Hypothalamus (tissue), 51 donors: ENCODE results near the gene CDK5.
"Not testable (repeated sequence)": the region's sequence is repeated elsewhere in the genome, so short reads cannot be mapped to it uniquely, and the experiment has no call there.

Experiments used
- DNase-seq, 51 donors: peaks; one replicate each; lab custom pipeline; 2025; lab: John Stamatoyannopoulos, UW

CDK5 gene

DNA sequence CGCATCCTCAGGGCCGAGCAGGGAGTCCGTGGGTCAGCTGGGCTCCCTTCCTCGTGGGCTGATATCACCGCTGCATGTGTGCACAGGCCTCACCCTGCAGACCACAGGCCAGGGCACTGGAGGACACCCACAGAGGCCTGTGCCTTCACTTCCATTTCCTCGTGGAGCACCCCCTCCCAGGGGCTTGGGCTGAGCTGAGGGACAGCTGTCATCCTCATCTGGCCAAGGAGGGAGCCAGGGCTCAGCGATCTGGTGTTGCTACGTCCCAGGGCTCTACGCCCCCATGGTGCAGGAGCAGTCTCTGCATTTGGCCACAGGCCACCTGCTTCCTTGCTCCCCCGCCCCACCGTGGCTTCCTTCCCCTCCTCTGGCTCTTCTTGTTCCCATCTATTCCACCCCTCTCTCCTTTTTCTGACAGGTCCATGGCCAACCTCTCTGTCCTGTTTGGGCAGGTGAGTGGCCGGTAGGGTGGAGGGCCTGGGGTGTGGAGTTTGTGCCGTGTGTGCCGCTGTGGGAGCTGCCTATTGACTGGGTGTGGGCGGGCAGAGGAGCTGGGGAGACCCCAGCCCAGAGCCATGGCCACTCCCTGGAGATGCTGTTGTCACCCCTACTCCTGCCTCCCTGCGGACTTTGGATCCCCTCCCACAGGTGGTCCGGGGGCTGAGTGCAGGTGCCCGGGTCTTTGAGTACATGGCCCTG lies 17.7 kb downstream of the CDK5 start:
- no peak for DNase-seq

DNA sequence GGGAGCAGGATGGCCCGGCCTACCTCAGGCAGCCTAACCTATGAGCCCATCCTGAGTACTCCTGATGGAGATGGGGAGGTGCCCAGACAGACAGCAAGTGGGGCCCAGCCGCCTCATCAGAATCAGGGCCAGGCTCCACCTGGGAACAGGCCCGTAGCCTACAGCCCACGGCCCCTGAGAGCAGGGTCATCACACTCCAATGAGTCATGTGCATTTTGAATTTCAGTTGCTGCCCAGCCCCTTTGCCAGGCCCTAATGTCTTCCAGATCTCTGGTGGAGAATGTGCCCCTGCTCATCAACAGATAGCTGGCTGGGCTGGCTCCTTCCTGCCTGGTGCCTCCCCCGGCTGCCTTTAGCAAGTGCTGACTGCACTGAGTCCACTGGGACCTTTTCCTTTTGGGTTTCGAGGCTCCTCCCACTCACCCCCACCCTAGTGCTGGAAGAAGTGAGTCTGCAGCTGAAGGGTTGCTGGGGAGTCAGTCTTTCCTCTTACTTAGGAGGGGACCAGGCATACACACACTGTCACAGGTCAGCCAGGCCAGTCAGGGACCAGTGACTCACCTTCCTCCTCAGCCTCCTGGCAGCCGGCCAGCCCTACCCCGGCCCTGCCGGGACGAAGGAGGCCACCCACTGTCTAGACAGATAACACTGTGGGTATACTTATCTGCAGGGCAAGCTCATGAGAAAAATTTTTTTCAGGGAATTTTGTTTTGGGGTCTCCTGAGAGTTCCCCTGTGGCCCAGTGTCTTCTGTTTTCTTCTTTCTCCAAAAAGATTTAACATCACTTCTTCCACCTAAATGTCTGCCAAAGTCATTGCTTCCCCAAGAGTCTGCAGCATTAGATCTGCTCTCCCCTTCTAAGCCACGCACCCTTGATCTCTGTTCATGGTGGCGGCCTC lies 18.5 kb downstream of the CDK5 start:
- DNase-seq: peak in 2 of 51 donors; percentile 9 to 38

DNA sequence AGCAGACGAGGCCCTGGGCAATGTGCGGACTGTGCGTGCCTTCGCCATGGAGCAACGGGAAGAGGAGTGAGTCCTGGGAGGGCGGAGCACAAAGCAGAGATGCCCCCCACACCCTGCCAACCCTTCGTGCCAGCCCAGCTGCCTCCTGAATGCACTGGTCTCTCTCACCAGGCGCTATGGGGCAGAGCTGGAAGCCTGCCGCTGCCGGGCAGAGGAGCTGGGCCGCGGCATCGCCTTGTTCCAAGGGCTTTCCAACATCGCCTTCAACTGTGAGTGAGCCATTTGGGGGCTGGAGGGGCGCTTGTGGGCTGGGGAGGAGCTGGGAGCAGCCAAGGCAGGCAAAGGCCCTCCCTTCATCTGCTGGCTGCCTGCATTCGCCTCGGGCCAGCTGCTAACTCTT lies 21.8 kb downstream of the CDK5 start:
- no peak for DNase-seq

DNA sequence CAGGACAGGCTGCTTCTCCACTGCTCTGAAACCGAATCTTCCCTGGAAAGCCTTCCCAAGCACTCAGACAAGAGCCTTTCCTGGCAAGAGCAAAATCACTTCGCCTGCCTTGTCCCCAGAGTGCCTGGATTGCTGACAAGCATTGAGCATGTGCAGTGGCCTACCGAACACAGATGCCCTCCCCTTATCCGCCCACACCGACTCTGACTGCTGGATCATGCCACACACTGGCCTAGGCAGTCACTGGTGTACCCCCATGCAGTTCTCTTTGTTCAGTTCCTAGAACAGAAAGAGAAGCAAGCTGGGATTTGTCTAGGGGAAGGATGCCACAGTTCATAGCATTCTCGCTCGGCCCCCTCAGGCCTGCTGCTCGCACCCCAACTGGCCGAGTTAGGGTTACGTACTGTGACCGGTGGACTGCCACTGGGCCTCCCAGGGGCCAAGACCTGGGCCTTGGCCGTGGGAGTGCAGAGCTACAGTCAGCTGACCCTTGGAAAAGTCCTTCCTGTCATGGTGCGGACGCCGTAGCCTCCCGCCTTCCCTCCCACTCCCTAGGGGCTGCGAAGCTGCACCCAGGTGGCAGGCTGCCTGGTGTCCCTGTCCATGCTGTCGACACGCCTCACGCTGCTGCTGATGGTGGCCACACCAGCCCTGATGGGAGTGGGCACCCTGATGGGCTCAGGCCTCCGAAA lies 22.5 kb downstream of the CDK5 start:
- peak in 2 of 51 donors; percentile 36 to 48 for DNase-seq

DNA sequence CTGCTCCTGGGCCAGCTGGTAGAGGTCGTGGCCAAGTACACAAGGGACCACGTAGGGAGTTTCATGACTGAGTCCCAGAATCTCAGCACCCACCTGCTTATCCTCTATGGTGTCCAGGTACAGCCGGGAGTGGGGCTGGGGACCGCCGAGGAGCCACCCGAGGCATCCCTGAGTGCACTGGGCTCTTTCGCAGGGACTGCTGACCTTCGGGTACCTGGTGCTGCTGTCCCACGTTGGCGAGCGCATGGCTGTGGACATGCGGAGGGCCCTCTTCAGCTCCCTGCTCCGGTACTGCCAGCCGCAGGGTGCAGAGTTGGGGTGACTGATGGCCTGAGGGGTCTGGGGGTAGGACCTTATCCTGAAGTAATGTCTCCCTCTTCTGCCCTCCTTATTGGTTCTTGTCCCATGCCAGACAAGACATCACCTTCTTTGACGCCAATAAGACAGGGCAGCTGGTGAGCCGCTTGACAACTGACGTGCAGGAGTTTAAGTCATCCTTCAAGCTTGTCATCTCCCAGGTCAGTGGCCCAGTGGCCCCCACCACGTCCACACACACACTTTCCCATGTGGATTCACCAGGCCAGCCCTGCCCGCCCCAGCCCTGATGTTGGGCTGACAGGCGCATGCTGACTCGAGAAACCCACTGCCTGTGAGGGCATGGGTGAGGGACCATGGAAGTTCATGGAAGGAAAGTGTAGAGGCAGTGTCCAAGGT lies 23.2 kb downstream of the CDK5 start:
- no peak for DNase-seq

DNA sequence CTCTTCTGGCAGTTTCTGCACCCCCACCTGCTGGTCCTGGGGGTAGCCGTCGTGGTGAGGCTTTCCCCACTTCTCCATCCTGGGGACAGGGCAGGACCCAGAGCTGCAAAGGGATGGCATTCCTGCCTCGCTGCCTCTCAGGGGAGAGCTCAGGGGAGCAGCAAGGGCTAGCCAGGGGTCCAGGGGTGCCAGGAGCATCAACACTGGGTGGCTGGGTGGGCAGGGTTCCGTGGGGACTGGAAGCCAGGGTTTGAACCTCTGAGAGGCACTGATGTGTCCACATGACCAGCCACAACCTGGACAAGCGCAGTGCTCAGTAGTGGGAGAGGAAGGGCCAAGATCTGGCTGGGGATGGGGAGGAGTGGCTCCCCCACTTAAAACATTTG lies 23.8 kb downstream of the CDK5 start:
- no peak for DNase-seq

DNA sequence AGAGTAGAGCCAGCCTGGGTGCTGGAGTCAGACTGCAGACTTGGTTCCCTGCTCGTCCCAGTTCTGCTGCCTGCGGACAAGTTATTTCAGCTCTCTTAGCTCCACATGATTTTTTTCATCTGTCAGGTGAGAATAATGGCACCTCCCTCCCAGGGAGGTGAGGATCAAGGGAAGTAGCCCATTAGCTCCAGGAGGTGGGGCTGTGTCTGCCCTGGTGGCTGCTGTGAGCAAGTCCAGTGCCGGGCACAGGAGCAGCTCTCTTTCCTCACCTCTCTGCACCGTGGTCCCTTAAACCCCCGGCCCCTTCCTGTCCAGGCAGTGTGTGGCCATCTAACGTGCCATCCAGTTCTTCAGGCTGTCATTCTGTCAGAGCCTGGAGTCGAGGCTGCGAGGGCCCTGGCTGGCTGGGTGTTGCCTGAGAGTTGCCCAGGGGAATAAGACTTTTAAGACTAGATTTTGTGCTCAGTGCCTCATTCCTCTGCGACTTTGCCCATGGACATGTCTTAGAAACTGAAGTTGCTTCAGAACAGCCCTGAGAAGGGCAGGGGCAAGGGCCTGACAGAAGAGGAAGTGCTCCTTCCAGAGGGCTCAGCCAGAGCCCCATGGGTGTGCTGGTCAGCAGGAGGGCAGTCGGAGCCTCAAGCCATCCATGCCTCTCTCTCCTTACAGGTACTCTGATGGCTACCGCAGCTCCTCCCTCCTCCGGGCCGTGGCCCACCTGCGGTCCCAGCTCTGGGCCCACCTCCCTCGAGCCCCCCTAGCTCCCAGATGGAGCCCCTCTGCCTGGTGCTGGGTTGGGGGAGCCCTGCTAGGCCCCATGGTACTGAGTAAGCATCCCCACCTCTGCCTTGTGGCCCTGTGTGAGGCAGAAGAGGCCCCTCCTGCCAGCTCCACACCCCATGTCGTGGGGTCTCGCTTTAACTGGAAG lies 24.5 kb downstream of the CDK5 start:
- no peak for DNase-seq

DNA sequence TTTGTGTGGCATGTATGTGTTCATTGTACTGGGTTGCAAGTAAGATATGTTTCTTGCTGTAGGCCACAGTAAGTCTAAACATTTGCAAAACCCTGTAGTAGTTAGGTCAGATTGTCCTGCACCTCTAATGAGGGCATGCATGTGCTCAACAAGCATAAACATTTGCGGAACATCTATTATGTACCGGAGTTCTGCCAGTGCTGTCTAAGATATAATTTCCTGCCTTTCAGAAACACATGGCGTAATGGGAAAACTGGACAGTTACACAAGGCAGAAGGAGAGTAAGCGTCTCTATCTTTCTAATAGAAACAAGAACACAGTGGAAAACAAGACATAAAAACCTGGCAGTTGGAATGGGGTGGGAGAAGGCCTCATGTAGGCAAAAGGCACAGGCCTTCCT lies 26.7 kb downstream of the CDK5 start:
- no peak for DNase-seq

DNA sequence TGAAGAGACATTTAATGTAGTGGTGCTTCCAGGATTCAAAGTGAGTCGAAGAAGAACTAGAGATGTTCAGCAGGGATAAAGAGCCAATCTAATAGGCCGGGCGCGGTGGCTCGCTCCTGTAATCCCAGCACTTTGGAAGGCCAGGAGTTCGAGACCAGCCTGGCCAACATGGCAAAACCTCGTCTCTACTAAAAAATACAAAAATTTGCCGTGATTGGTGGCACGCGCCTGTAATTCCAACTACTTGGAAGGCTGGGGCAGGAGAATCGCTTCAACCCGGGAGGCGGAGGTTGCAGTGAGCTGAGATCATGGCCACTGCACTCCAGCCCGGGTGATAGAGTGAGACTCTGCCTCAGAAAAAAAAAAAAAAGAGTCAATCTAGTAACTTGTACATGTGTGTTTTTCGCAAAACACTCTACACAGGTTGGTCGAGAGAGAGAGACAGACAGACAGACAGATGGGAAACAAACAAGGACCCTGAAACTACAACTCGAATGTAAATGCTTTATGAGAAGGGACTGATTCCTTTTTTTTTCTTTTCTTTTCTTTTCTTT lies 28.7 kb downstream of the CDK5 start:
- no peak for DNase-seq

DNA sequence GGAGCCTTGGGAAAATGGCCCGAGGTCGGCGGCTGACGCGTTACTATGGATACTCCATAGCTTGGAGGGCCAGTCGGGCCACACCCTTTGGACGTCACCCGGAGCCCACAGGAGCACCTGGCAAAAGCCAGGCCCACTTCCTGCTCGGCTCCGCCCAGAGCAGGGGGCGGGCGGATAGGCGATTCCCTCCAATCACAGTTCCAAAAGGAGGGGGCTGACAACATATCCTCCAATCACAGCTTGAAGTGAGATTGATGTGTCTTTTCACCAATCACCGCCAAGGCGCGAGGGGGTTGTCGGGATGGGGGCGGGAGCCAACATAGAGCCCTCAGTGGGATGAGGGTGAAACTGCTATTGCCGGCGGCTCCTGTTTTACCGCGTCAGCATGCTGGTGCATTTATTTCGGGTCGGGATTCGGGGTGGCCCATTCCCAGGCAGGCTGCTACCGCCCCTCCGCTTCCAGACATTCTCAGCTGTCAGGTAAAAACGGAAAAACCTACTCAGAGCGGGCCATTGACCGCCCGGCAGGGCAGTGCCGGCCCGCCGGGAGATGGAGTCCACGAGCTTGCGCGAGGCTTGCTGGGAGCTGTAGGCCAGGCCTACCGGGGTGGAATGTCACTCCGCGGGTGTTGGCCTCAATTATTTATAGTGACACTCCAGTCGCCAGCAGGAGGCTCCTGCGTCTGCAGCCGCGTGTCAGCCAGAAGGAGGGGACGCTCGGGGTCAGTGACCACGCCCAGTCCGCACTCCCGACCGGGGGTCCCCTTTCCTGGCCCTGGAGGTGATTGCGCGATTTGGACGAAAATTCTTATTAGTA lies 29.4 kb downstream of the CDK5 start, which contains the start of gene ABCB8:
TSS of gene ABCB8 (plus strand) at position 320 of the 817 bp plus-strand sequence. CDS start at position 386, 66 bp downstream.
- peak; percentile 89 to 100 (median 96) for DNase-seq

DNA sequence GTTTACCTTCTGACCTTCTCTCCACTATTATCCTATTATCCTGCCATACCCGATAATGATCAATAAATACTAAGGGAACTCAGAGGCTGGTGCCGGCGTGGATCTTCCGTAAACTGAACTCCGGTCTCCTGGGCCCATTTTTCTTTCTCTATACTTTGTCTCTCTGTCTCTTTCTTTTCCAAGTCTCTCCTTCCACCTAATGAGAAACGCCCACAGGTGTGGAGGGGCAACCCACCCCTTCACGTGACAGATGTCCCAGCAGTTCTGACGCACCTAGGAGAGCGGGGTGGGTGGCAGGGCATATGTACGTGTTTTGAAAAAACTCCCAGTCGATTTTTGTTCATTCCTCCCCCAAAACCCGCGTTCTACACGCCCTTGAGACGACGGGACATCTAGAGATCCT lies 30.0 kb downstream of the CDK5 start:
- not testable (repeated sequence) for DNase-seq

DNA sequence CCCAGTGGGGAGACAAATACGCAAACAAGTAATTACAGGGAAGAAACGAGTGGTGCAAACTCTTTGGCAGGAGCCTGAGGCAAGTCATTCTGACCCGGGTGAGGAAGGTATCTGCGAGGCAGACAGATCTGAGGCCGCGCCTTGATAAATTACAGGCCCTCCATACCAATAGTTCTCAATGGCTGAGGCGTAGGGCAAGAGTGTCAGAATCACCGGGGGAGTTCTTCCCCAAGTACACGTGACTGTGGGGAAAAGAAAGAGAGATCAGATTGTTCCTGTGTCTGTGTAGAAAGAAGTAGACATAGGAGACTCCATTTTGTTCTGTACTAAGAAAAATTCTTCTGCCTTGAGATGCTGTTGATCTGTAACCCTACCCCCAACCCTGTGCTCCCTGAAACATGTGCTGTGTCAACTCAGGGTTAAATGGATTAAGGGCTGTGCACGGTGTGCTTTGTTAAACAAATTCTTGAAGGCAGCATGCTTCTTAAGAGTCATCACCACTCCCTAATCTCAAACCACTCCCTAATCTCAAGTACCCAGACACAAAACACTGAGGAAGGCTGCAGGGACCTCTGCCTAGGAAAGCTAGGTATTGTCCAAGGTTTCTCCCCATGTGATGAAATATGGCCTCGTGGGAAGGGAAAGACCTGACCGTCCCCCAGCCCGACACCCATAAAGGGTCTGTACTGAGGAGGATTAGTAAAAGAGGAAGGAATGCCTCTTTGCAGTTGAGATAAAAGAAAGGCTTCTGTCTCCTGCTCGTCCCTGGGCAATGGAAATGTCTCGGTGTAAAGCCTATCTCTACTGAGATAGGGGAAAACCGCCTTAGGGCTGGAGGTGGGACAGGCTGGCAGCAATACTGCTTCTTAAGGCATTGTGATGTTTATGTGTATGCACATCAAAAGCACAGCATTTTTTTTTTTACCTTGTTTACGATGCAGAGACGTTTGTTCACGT lies 30.6 kb downstream of the CDK5 start:
- DNase-seq: not testable (repeated sequence)

DNA sequence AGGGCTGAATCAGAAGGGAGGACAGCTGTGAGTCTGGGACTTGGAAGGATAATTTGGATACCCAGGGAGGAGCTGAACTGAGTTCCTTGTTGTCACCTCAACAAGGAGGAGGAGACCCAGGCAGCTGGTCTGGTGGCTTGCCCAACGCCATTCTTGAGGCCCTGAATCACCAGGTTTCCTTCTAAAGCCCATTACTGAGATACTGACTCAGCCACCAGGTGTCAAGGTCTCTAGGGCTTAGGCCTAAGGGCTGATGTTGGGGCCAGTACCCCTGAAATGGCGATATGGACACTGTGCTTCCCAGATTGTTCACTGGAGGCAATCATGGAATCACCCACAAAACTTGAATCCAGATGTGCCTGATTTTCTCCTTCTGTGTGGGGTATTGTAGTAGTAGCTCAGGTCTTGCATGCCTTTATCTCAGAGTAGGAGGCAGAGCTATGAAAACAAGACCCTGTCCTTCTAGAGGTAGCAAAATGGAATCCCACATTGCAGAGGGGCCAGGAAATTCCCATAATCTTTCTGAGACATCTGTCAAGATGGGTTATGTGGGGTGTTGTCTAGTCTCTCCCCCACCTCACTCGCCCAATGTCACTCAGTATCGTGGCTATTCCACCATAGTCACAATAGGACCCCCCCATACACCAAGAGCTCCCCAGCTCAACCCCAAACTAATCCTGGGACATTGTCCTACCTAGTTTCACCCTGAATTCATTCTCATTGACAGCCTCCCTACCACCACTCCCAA lies 31.6 kb downstream of the CDK5 start:
- no peak for DNase-seq

DNA sequence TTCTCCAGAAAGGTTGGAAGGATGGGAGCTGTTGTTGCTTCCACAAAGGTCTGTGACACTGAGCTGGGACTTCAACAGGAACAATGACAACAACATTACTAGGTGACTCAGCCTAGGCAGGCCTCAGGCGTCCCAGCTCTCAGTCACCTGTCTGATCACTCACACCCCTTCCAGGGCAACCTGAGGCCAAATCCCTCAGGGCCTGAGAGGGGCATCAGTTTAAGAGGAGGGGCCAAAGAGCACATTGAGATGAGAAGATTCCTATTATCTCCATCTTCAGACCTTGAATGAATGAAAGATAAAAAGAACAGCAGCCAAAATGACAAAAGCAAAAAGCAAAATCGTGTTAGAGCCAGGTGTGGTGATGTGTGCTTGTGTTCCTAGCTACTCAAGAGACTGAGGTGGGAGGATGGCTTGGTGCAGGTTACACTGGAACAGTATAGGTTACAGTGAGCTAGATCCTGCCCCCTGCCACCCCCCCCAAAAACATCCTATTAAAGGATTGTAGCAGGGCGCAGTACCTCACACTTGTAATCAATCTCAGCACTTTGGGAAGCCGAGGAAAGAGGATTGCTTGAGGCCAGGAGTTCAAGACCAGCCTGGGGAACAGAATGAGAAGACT lies 33.2 kb downstream of the CDK5 start, which contains the start of gene ATG9B:
TSS of gene ATG9B (minus strand) at position 60 of the 622 bp plus-strand sequence. CDS start 71 bp downstream, outside the sequence.
- no peak for DNase-seq

DNA sequence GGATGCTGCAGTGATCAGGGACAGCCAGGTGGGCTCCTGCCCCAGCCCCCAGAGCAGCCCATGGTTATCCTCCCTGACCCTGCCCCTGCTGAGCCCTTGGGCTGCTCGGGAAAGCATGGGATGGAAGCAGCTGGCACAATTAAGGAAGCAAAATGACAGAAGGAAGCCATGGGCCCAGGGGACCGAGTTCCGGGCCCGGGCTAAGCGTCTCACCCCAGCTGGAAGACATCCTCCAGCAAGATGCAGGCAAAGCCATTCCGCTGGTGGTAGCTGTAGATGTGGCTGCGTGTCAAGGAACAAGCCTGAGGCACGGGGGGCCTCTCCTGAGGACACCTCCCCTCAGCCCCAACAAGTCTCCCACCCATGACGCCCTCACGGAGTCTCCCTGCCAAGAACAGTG lies 34.5 kb downstream of the CDK5 start:
- DNase-seq: no peak

DNA sequence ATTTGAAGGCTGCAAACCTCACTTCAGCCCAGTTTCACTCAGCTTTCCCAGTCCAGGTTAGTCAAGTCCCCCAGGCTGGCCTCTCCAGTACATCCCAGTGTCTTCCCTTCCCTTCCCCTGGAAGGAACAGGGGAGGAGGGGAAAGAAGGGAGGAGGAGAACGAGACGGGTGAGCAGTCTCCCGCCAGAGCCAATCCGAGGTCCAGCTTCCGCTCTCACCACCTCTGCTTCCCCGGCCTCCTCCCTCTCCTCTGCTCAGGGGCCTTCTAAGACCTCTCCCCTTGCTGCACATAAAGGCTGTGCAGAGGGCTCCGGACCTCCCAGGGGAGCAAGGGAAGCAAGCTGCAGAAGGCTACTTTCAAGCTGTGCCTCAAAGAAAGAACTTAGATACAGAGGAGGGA lies 37.5 kb downstream of the CDK5 start:
- no peak for DNase-seq
